HUES6 (cell line): ENCODE results near the gene CPT1C.

Source experiments
- H3K27ac ChIP-seq: 2 replicates; pipeline ENCODE4 v1.7.0; 2013; ENCODE audit warnings: low read depth, mild to moderate bottlenecking, low read length, inconsistent platforms
- H3K27me3 ChIP-seq: 2 replicates; pipeline ENCODE4 v1.6.1; 2013; ENCODE audit warnings: low read length; ENCODE audit not compliant: control insufficient read depth, insufficient read depth
- H3K36me3 ChIP-seq: 2 replicates; pipeline ENCODE4 v1.6.1; 2013; ENCODE audit warnings: low read length; ENCODE audit not compliant: control insufficient read depth, insufficient read depth
- H3K4me1 ChIP-seq: 2 replicates; pipeline ENCODE4 v1.6.1; 2013; ENCODE audit warnings: low read length; ENCODE audit not compliant: control insufficient read depth, insufficient read depth
- H3K4me3 ChIP-seq: 2 replicates; pipeline ENCODE4 v1.5.1; 2013; ENCODE audit warnings: low read depth, low read length
- H3K9ac ChIP-seq: one replicate; pipeline ENCODE4 v1.6.1; 2013; ENCODE audit warnings: mild to moderate bottlenecking, low read length
- H3K9me3 ChIP-seq: 2 replicates; pipeline ENCODE4 v1.6.1; 2013; ENCODE audit warnings: low read depth, low read length; ENCODE audit not compliant: control insufficient read depth, insufficient read depth

CPT1C gene

GRCh38 chr19:49676784-49677230, 14.1 kb upstream of the CPT1C start:
- Histone ChIP-seq H3K4me3 (peak overlapping the region; percentile 88), H3K9me3 (no peaks in the 10 kb centered on the region), H3K4me1 (peaks cover 25% of the 10 kb centered on the region), H3K9ac (peak overlapping the region; percentile 97), H3K36me3 (peaks cover 18% of the 10 kb centered on the region), H3K27me3 (no peaks in the 10 kb centered on the region), H3K27ac (peak overlapping the region; percentile 98)

GRCh38 chr19:49677231-49677900, 13.6 kb upstream of the CPT1C start, which contains the start of gene PRMT1:
PRMT1 (plus strand) TSS chr19:49677271; CDS start chr19:49677281, 10 bp downstream.
- Histone ChIP-seq H3K36me3 (peaks cover 24% of the 10 kb centered on the region), H3K27me3 (no peaks in the 10 kb centered on the region), H3K27ac (peak within 1 kb of the TSS; percentile 98), H3K4me1 (peaks cover 21% of the 10 kb centered on the region), H3K9me3 (no peaks in the 10 kb centered on the region), H3K4me3 (peak within 1 kb of the TSS; percentile 88), H3K9ac (peak within 1 kb of the TSS; percentile 97)

- H3K4me3 ChIP-seq: peak overlapping the region; percentile 88
- no peaks in the 10 kb centered on the region for H3K9me3 ChIP-seq
- H3K27ac ChIP-seq: peak overlapping the region; percentile 94
- no peaks in the 10 kb centered on the region for H3K27me3 ChIP-seq
- peaks cover 30% of the 10 kb centered on the region for H3K36me3 ChIP-seq
- H3K9ac ChIP-seq: peak overlapping the region; percentile 97
- H3K4me1 ChIP-seq: peaks cover 21% of the 10 kb centered on the region
Measured at GRCh38 chr19:49677901-49678674, 12.8 kb upstream of the CPT1C start.

- no peaks in the 10 kb centered on the region for H3K27me3 ChIP-seq
- no peaks in the 10 kb centered on the region for H3K9me3 ChIP-seq
- H3K4me1 ChIP-seq: peaks cover 21% of the 10 kb centered on the region
- H3K36me3 ChIP-seq: peaks cover 31% of the 10 kb centered on the region
- H3K27ac ChIP-seq: no peak overlapping the region
- H3K4me3 ChIP-seq: peak overlapping the region; percentile 42; the same call in 1 of the 2 replicates
- no peak overlapping the region for H3K9ac ChIP-seq
Measured at GRCh38 chr19:49678985-49679770, 11.7 kb upstream of the CPT1C start.

- Histone ChIP-seq H3K4me1 (peaks cover 20% of the 10 kb centered on the region), H3K9ac (no peak overlapping the region), H3K36me3 (peaks cover 38% of the 10 kb centered on the region), H3K9me3 (no peaks in the 10 kb centered on the region), H3K27ac (no peak overlapping the region; the same call in 1 of the 2 replicates), H3K4me3 (peak overlapping the region; percentile 42), H3K27me3 (no peaks in the 10 kb centered on the region)
Measured at GRCh38 chr19:49679771-49680413, 11.0 kb upstream of the CPT1C start.

- H3K4me3 ChIP-seq: peak overlapping the region; percentile 42
- no peaks in the 10 kb centered on the region for H3K9me3 ChIP-seq
- H3K27ac ChIP-seq: no peak overlapping the region; the same call in 1 of the 2 replicates
- peaks cover 46% of the 10 kb centered on the region for H3K36me3 ChIP-seq
- H3K9ac ChIP-seq: no peak overlapping the region
- peaks cover 18% of the 10 kb centered on the region for H3K4me1 ChIP-seq
- H3K27me3 ChIP-seq: no peaks in the 10 kb centered on the region
Measured at GRCh38 chr19:49680421-49681351, 10.2 kb upstream of the CPT1C start.

GRCh38 chr19:49681830-49682229, 9.1 kb upstream of the CPT1C start:
- no peak overlapping the region for H3K9ac ChIP-seq
- peaks cover 53% of the 10 kb centered on the region for H3K36me3 ChIP-seq
- no peaks in the 10 kb centered on the region for H3K27me3 ChIP-seq
- peaks cover 18% of the 10 kb centered on the region for H3K4me1 ChIP-seq
- H3K27ac ChIP-seq: no peak overlapping the region
- no peak overlapping the region for H3K4me3 ChIP-seq
- H3K9me3 ChIP-seq: no peaks in the 10 kb centered on the region

- Histone ChIP-seq H3K27me3 (no peaks in the 10 kb centered on the region), H3K9me3 (no peaks in the 10 kb centered on the region), H3K4me1 (peaks cover 18% of the 10 kb centered on the region), H3K36me3 (peaks cover 58% of the 10 kb centered on the region), H3K4me3 (no peak overlapping the region), H3K27ac (no peak overlapping the region), H3K9ac (no peak overlapping the region)
Measured at GRCh38 chr19:49682274-49682673, 8.6 kb upstream of the CPT1C start.

GRCh38 chr19:49683814-49684250, 7.1 kb upstream of the CPT1C start:
- Histone ChIP-seq H3K4me3 (no peak overlapping the region), H3K9me3 (no peaks in the 10 kb centered on the region), H3K36me3 (peaks cover 71% of the 10 kb centered on the region), H3K4me1 (peaks cover 19% of the 10 kb centered on the region), H3K9ac (no peak overlapping the region), H3K27ac (no peak overlapping the region), H3K27me3 (no peaks in the 10 kb centered on the region)
